GM12891 (cell line): Measurements from ENCODE around the gene PPP2R2B.

ENCODE experiments used
- POLR2A ChIP-seq: IDR thresholded peaks from 2 replicates; pipeline ENCODE4 v1.6.1; 2011; ENCODE audit warnings: low read depth, low read length, control low read depth
- POLR2AphosphoS5 ChIP-seq: IDR thresholded peaks from 2 replicates; pipeline ENCODE4 v1.6.1; 2011; ENCODE audit warnings: low read depth, low read length, control low read depth
- POU2F2 ChIP-seq: IDR thresholded peaks from 2 replicates; pipeline ENCODE4 v1.6.1; 2011; ENCODE audit warnings: low read depth, mild to moderate bottlenecking, control low read depth, low read length, moderate library complexity
- TAF1 ChIP-seq: IDR thresholded peaks from 2 replicates; pipeline ENCODE4 v1.6.1; 2011; ENCODE audit warnings: low read depth, low read length, control low read depth

- TF ChIP-seq POLR2A (no peak), POU2F2 (no peak), TAF1 (no peak), POLR2AphosphoS5 (no peak)
These were observed 97.4 kb downstream of the PPP2R2B start for GRCh38 chr5:146781157-146781556.
